CD4-positive, alpha-beta T cell treated with Interferon alpha-2 for 1 hour (primary cell): ENCODE results near the gene SH2D3C.
A peak's percentile ranks its signal among the peaks of the same experiment; 100 is the strongest.

Source experiments
- DNase-seq, 2 donors: peaks; one replicate each; pipeline ENCODE4 v3.0.0-alpha.2; 2020 to 2022

The SH2D3C gene

GRCh38 chr9:127778280-127779135 is at the start of gene SH2D3C:
Gene SH2D3C, minus strand, starts transcription at chr9:127778666. Its CDS starts 39 bp downstream, at chr9:127778627.
- DNase-seq: peak; percentile 55 to 60

- no peak for DNase-seq
Observed at GRCh38 chr9:127826253-127826913, 47.9 kb upstream of the SH2D3C start.

- no peak for DNase-seq
Observed at GRCh38 chr9:127825319-127826051, 47.0 kb upstream of the SH2D3C start.

GRCh38 chr9:127822108-127822507 is 43.6 kb upstream of the SH2D3C start:
- no peak for DNase-seq

- no peak for DNase-seq
Observed at GRCh38 chr9:127818574-127818973, 40.1 kb upstream of the SH2D3C start.

- no peak for DNase-seq
Observed at GRCh38 chr9:127817881-127818434, 39.5 kb upstream of the SH2D3C start.

GRCh38 chr9:127816728-127817127 is 38.3 kb upstream of the SH2D3C start:
- no peak for DNase-seq

GRCh38 chr9:127816362-127816725 is 37.9 kb upstream of the SH2D3C start:
- DNase-seq: no peak

GRCh38 chr9:127815512-127816361 is 37.3 kb upstream of the SH2D3C start:
- no peak for DNase-seq

GRCh38 chr9:127814619-127815511 is 36.4 kb upstream of the SH2D3C start:
- no peak for DNase-seq

- no peak for DNase-seq
Observed at GRCh38 chr9:127813686-127814226, 35.3 kb upstream of the SH2D3C start.

- no peak for DNase-seq
Observed at GRCh38 chr9:127812936-127813675, 34.6 kb upstream of the SH2D3C start.

GRCh38 chr9:127812011-127812410 is 33.5 kb upstream of the SH2D3C start:
- no peak for DNase-seq

- no peak for DNase-seq
Observed at GRCh38 chr9:127810378-127811187, 32.1 kb upstream of the SH2D3C start.

GRCh38 chr9:127809540-127810377 is 31.3 kb upstream of the SH2D3C start:
- DNase-seq: no peak

GRCh38 chr9:127809002-127809539 is 30.6 kb upstream of the SH2D3C start:
- DNase-seq: no peak

- no peak for DNase-seq
Observed at GRCh38 chr9:127808347-127809001, 30.0 kb upstream of the SH2D3C start.
